Upper lobe of right lung (tissue), 1 donor: Measurements from ENCODE around the gene DCLRE1B. TPM values are rescaled to one million over a fixed set of nuclear protein-coding genes. Genes with fewer than 3 reads are reported as not detected.

ENCODE experiments used
- ATAC-seq: fragments of 200-7000 bp; cut with Tn5 transposase; one replicate; pipeline ENCODE4 v1.9.1; 2020; ENCODE audit warnings: mild to moderate bottlenecking, moderate library complexity
- DNase-seq: peaks from one replicate; pipeline ENCODE4 v3.0.0-alpha.2; 2020
- H3K27ac ChIP-seq: fragments of 200-600 bp; one replicate; pipeline ENCODE4 v1.8.0; 2022
- H3K27me3 ChIP-seq: fragments of 200-600 bp; one replicate; pipeline ENCODE4 v1.8.0; 2022; ENCODE audit warnings: mild to moderate bottlenecking
- H3K36me3 ChIP-seq: fragments of 200-600 bp; one replicate; pipeline ENCODE4 v1.8.0; 2022
- H3K4me1 ChIP-seq: fragments of 200-600 bp; one replicate; pipeline ENCODE4 v1.8.0; 2022
- H3K4me3 ChIP-seq: fragments of 200-600 bp; one replicate; pipeline ENCODE4 v1.8.0; 2022; ENCODE audit warnings: mild to moderate bottlenecking
- H3K9me3 ChIP-seq: fragments of 200-600 bp; one replicate; pipeline ENCODE4 v1.8.0; 2022
- CTCF ChIP-seq: fragments of 200-600 bp; IDR thresholded peaks from one replicate; pipeline ENCODE4 v1.8.0; 2022; ENCODE audit warnings: antibody characterized with exemption
- intact Hi-C: fragments of 100-400 bp; cut with DNase I; formaldehyde crosslinking; loops from one replicate; pipeline ENCODE4 v1.11.0; 2022
- long read RNA-seq: library from polyadenylated mRNA; unstranded; transcript quantifications from one replicate; pipeline ENCODE4 v2.0.0, GENCODE V29; 2021
- total RNA-seq: library from RNA; stranded (reverse); fragmentation: NEBNext Ultra II Directional; extraction: Animal tissue kit (Norgen Biotek cat#: 25700); gene quantifications from one replicate; pipeline ENCODE4 v1.2.1, GENCODE V29; 2021
- donor health status: DM: no; HTN: yes; CAD: no; lungs with severe emphysema.

The DCLRE1B gene
- 6.6 TPM for total RNA-seq
- long read RNA-seq, transcript DCLRE1B-201 (4 exons, 3,940 nt) = major isoform, 10 of 14 reads
- long read RNA-seq, partial matches to known transcripts = 1 of 14 reads
- long read RNA-seq, other reads (novel, unspliced or antisense) = 2 of 14 reads

GRCh38 chr1:113904674-113905434, at the start of gene DCLRE1B, which contains the start of gene AP4B1:
TSS of gene DCLRE1B (plus strand) at chr1:113905326. CDS start at chr1:113905587, 261 bp downstream.
TSS of gene AP4B1 (minus strand) at chr1:113904799. CDS start at chr1:113904717, 82 bp downstream.
- no peaks in the 10 kb centered on the region for H3K27me3 ChIP-seq
- TF ChIP-seq CTCF = peak; percentile 68
- H3K27ac ChIP-seq = peak within 1 kb of the TSS; percentile 88
- DNase-seq (peak; percentile 100), ATAC-seq (peak; percentile 97)
- no peaks in the 10 kb centered on the region for H3K9me3 ChIP-seq
- peaks cover 31% of the 10 kb centered on the region for H3K36me3 ChIP-seq
- intact Hi-C loops = no loop called here
- H3K4me3 ChIP-seq = peak within 1 kb of the TSS; percentile 76
- H3K4me1 ChIP-seq = peaks cover 10% of the 10 kb centered on the region

GRCh38 chr1:113855630-113856400, 49.3 kb upstream of the DCLRE1B start:
- intact Hi-C loops = no loop called here
- Histone ChIP-seq H3K27ac (no peak overlapping the region), H3K36me3 (no peaks in the 10 kb centered on the region), H3K9me3 (no peaks in the 10 kb centered on the region), H3K4me3 (no peak overlapping the region), H3K4me1 (peaks cover 24% of the 10 kb centered on the region), H3K27me3 (no peaks in the 10 kb centered on the region)
- DNase-seq (no peak), ATAC-seq (no peak)
- TF ChIP-seq CTCF = no peak

- no peaks in the 10 kb centered on the region for H3K27me3 ChIP-seq
- TF ChIP-seq CTCF = no peak
- H3K9me3 ChIP-seq = no peaks in the 10 kb centered on the region
- no peak overlapping the region for H3K4me3 ChIP-seq
- H3K27ac ChIP-seq = no peak overlapping the region
- ATAC-seq (no peak), DNase-seq (no peak)
- H3K36me3 ChIP-seq = no peaks in the 10 kb centered on the region
- peaks cover 28% of the 10 kb centered on the region for H3K4me1 ChIP-seq
- intact Hi-C loops = no loop called here
These were observed 48.7 kb upstream of the DCLRE1B start for GRCh38 chr1:113856401-113856790.

- ATAC-seq (no peak), DNase-seq (no peak)
- Histone ChIP-seq H3K27ac (no peak overlapping the region), H3K9me3 (no peaks in the 10 kb centered on the region), H3K36me3 (no peaks in the 10 kb centered on the region), H3K27me3 (no peaks in the 10 kb centered on the region), H3K4me3 (no peak overlapping the region), H3K4me1 (peaks cover 28% of the 10 kb centered on the region)
- TF ChIP-seq CTCF = no peak
- intact Hi-C loops = no loop called here
These were observed 47.4 kb upstream of the DCLRE1B start for GRCh38 chr1:113857776-113858175.

GRCh38 chr1:113858418-113858817, 46.7 kb upstream of the DCLRE1B start:
- no peak for DNase-seq

More at GRCh38 chr1:113858418-113858817, 46.7 kb upstream of the DCLRE1B start:
- H3K4me1 ChIP-seq = peaks cover 28% of the 10 kb centered on the region
- no peak for TF ChIP-seq CTCF
- ATAC-seq = no peak
- intact Hi-C loops = no loop called here
- no peaks in the 10 kb centered on the region for H3K36me3 ChIP-seq
- no peaks in the 10 kb centered on the region for H3K9me3 ChIP-seq
- no peak overlapping the region for H3K27ac ChIP-seq
- no peak overlapping the region for H3K4me3 ChIP-seq
- no peaks in the 10 kb centered on the region for H3K27me3 ChIP-seq
